Psoas muscle (tissue), 8 donors: ENCODE data around the gene NEDD9. TPM values are rescaled to one million over a fixed set of nuclear protein-coding genes. Genes with fewer than 3 reads are reported as not detected.

ENCODE experiments used
- ATAC-seq, 4 donors: fragments of 200-7000 bp; cut with Tn5 transposase; one replicate each; pipeline ENCODE4 v1.9.1; 2020; ENCODE audit warnings: moderate library complexity in 3 of 4, mild to moderate bottlenecking in 2 of 4
- DNase-seq, 2 donors: peaks; one replicate each; pipeline ENCODE4 v3.0.0-alpha.2; 2020
- H3K27ac ChIP-seq: fragments of 200-600 bp; one replicate; pipeline ENCODE4 v1.8.0; 2022
- H3K27me3 ChIP-seq, 3 donors: fragments of 200-600 bp in 1 of 3; one replicate each; pipeline versions ENCODE4 v1.6.1 to v1.8.0; 2013 to 2022; ENCODE audit warnings: low read length in 2 of 3, mild to moderate bottlenecking in 2 of 3, moderate library complexity in 1 of 3; ENCODE audit not compliant: insufficient read depth in 3 of 3
- H3K36me3 ChIP-seq, 2 donors: fragments of 200-600 bp in 1 of 2; one replicate each; pipeline versions ENCODE4 v1.6.1 to v1.8.0; 2013 to 2022; ENCODE audit warnings: low read depth in 1 of 2, mild to moderate bottlenecking in 1 of 2, moderate library complexity in 1 of 2; ENCODE audit not compliant: insufficient read depth in 1 of 2
- H3K4me1 ChIP-seq: fragments of 200-600 bp; one replicate; pipeline ENCODE4 v1.8.0; 2022
- H3K4me3 ChIP-seq: fragments of 200-600 bp; one replicate; pipeline ENCODE4 v1.8.0; 2022; ENCODE audit warnings: mild to moderate bottlenecking
- H3K9me3 ChIP-seq: fragments of 200-600 bp; one replicate; pipeline ENCODE4 v1.8.0; 2022
- CTCF ChIP-seq: fragments of 200-600 bp; IDR thresholded peaks from one replicate; pipeline ENCODE4 v1.8.0; 2022; ENCODE audit warnings: antibody characterized with exemption
- WGBS, 3 donors: extraction: QIAGEN DNeasy Blood & Tissue Kit; methylation state at CpG; one replicate each; pipeline versions ENCODE4 v1.1.6 to v1.1.7; 2013; 5-methylcytosine and 5-hydroxymethylcytosine counted together
- intact Hi-C, 2 donors: fragments of 100-400 bp; cut with DNase I; formaldehyde crosslinking; loops; one replicate each; pipeline versions ENCODE4 v1.11.0 to v1.14.2; 2022
- polyA plus RNA-seq, 3 donors: library from polyadenylated mRNA; stranded (reverse); fragments of 200-250 nt; gene quantifications; one replicate each; pipeline ENCODE4 v1.2.3, GENCODE V29; 2013
- total RNA-seq, 4 donors: library from RNA; stranded (reverse); fragmentation: NEBNext Ultra II Directional in 2 of 4; extraction: Animal tissue kit (Norgen Biotek cat#: 25700) in 2 of 4; gene quantifications; one replicate each; pipeline versions ENCODE4 v1.2.1 to v1.2.4, GENCODE V29; 2021 to 2023
- donor health status: healthy with polysubstance abuse.
- donor health status: DM: no; HTN: no; CAD: no; lungs with moderate emphysema.
- donor health status: Bipolar disorder and iron deficiency.
- donor health status: healthy.
- donor health status: DM: yes; HTN: yes; CAD: no.
- donor health status: DM: no; HTN: no; CAD: no.
- donor health status: DM: no; HTN: no; CAD: no.
- donor health status: DM: yes; HTN: yes; CAD: no.

Gene NEDD9
- total and polyA plus RNA-seq, 7 donors = 9.0 to 15.7 (median 11.2) TPM

DNA sequence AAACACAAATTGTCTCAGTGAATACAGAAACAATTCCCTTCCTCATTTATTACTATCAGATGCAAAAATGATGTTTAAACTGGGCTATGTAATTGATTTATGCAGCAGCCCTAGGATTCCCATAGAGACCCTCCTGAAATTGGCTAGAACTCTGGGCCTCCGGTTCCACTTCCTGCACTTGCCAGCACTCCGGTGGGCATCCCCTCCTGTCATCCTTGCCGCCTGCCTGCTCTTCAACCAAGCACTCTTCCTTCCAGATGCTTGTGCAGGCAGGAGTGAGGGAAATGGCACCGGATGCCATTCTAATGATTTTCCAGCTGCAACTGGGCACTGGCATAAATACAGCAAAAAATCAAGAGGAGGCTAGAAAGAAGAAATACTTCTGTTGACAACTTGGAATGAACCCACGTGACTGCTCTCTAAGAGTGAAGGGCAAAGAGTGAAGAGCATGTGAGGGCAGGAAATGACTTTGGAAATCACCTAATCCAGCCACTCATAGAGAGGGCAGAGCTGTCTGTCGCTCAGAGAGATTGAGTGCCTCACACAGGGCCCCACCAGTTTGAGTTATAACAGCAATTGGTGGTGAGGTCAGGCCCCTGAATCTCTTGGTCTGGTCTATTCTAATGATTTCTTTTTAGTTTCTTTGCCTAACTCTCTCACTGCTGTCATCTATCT is 3.7 kb upstream of the NEDD9 start:
- no peak for DNase-seq
- Histone ChIP-seq H3K9me3 (no peaks in the 10 kb centered on the region), H3K27me3 (no peaks in the 10 kb centered on the region), H3K27ac (no peak overlapping the region), H3K36me3 (no peaks in the 10 kb centered on the region), H3K4me3 (no peak overlapping the region), H3K4me1 (peaks cover 7% of the 10 kb centered on the region)
- ATAC-seq = no peak
- WGBS, 3 donors = 47 to 54% (median 51%) methylated on average over 6 of the region's 6 CpGs
- TF ChIP-seq CTCF = no peak
- intact Hi-C loops = no loop called here

- no peak for TF ChIP-seq CTCF
- Histone ChIP-seq H3K4me3 (no peak overlapping the region), H3K9me3 (no peaks in the 10 kb centered on the region), H3K4me1 (peaks cover 7% of the 10 kb centered on the region), H3K36me3 (no peaks in the 10 kb centered on the region), H3K27ac (no peak overlapping the region), H3K27me3 (no peaks in the 10 kb centered on the region)
- ATAC-seq = no peak
- no peak for DNase-seq
- intact Hi-C loops = no loop called here
Observed at GRCh38 chr6:11235062-11235461, 2.6 kb upstream of the NEDD9 start.

- peaks cover 7% of the 10 kb centered on the region for H3K4me1 ChIP-seq
- H3K4me3 ChIP-seq = peak overlapping the region; percentile 80
- DNase-seq = no peak
Observed at GRCh38 chr6:11233673-11234573, 1.5 kb upstream of the NEDD9 start.

More at GRCh38 chr6:11233673-11234573, 1.5 kb upstream of the NEDD9 start:
- Histone ChIP-seq H3K27ac (peak overlapping the region; percentile 78), H3K9me3 (no peaks in the 10 kb centered on the region), H3K27me3 (no peaks in the 10 kb centered on the region), H3K36me3 (no peaks in the 10 kb centered on the region)
- no peak for ATAC-seq
- 63 to 66% (median 64%) methylated on average over 11 of the region's 11 CpGs for WGBS, 3 donors
- no peak for TF ChIP-seq CTCF
- intact Hi-C loops = loop anchor here in 1 of 2 donors (5.0 kb wide), 2 partner anchors 78 to 133 kb away; no protein-coding TSS in a partner anchor
